Hepatocyte (in vitro differentiated cells): ENCODE results near the gene NR2F1-AS1.

ENCODE experiments used
- CTCF ChIP-seq: fragments of 200-600 bp; sonication (generic); IDR thresholded peaks from 2 replicates; pipeline ENCODE4 v1.5.1; 2016; ENCODE audit warnings: antibody characterized with exemption, mild to moderate bottlenecking; ENCODE audit not compliant: poor library complexity
- EZH2 ChIP-seq: fragments of 200-600 bp; sonication (generic); IDR thresholded peaks from 2 replicates; pipeline ENCODE4 v1.6.1; 2016; ENCODE audit warnings: antibody characterized with exemption, mild to moderate bottlenecking, borderline replicate concordance

GRCh38 chr5:93601071-93601801, 20.2 kb upstream of the NR2F1-AS1 start:
- no peak for TF ChIP-seq CTCF
- no peak for TF ChIP-seq EZH2
